ENCODE results near the gene FLNC. TPM values are rescaled to one million over a fixed set of nuclear protein-coding genes. Genes with fewer than 3 reads are reported as not detected.

FLNC gene
- total and polyA plus RNA-seq, 2 donors (not counting 3 experiments of a cell fraction or from before 2014, with no cell fraction given): 19.5 to 81.9 TPM

DNA sequence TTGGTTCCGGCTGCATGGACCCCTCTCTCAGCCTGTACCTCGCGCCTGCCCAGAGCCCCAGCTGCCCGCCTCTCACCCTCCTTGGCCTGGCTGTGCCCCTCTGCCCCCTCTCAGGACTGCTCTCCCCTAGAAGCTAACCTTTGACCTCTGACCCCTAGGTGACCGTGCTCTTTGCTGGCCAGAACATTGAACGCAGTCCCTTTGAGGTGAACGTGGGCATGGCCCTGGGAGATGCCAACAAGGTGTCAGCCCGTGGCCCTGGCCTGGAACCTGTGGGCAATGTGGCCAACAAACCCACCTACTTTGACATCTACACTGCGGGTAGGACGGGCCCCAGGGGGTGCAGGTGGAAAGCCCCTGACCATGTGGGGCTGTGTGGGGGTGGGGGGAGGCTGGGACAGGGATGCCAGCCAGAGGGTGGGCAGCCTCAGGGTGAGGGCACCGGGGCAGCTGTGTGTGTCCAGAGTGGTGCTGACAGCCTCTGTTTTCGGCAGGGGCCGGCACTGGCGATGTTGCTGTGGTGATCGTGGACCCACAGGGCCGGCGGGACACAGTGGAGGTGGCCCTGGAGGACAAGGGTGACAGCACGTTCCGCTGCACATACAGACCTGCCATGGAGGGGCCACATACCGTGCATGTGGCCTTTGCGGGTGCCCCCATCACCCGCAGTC lies 8.0 kb downstream of the FLNC start:
- Histone ChIP-seq H3K4me2 (ENCODE audit: insufficient read depth, low read length) (no peak overlapping the region), H3K36me3 (ENCODE audit: control insufficient read depth in 2 of 2, extremely low read depth in 1 of 2, insufficient read depth in 2 of 2, low read length in 2 of 2) (peaks cover 11 to 63% of the 10 kb centered on the region in 2 experiments), H2AFZ (ENCODE audit: low read depth, low read length) (no peak overlapping the region), H3K9ac (replicated peaks; ENCODE audit: extremely low read depth, insufficient read depth, low read length) (no peak overlapping the region), H3K27ac (ENCODE audit: insufficient read depth, low read depth, low read length) (no peak overlapping the region), H3K9me1 (replicated peaks; ENCODE audit: control insufficient read depth, extremely low read depth, insufficient read depth, low read length) (no peaks in the 10 kb centered on the region), H3K79me2 (ENCODE audit: control insufficient read depth, insufficient read depth, low read length) (peaks cover 2% of the 10 kb centered on the region), H3K4me1 (ENCODE audit: control insufficient read depth, extremely low read depth, insufficient read depth, low read length) (peaks cover 6% of the 10 kb centered on the region), H3K27me3 (ENCODE audit: control insufficient read depth in 2 of 2, insufficient read depth in 2 of 2, low read length in 2 of 2) (no peaks in the 10 kb centered on the region), H4K20me1 (replicated peaks; ENCODE audit: control insufficient read depth, extremely low read depth, insufficient read depth, low read length) (no peaks in the 10 kb centered on the region), H3K9me3 (replicated peaks; ENCODE audit: control insufficient read depth, insufficient read depth, low read length) (no peaks in the 10 kb centered on the region), H3K4me3 (replicated peaks in 1 of 3; ENCODE audit: insufficient read depth in 1 of 3, low read depth in 1 of 3, low read length in 3 of 3) (no peak overlapping the region)
- no TSS peak for BruUV-seq (replicated peaks)
- POLR2A ChIA-PET: no interaction called here
- dilution Hi-C loops (cut with MboI; ENCODE audit: extremely low pct_ligation_motif_present, low sequenced_read_pairs) (no loop called here), intact Hi-C loops (cut with micrococcal nuclease) (no loop called here)
- CTCF ChIA-PET: no interaction called here
- DNase-seq (ENCODE audit: low read depth, low spot score) (no peak), FAIRE-seq (no peak)
- TF ChIP-seq, protein P1, sequence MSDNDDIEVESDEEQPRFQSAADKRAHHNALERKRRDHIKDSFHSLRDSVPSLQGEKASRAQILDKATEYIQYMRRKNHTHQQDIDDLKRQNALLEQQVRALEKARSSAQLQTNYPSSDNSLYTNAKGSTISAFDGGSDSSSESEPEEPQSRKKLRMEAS (IDR thresholded peaks at IDR 0.05; ENCODE audit: insufficient read depth, insufficient read length): no peak
- TF ChIP-seq EZH2 (IDR thresholded peaks at IDR 0.05; ENCODE audit: borderline replicate concordance, low read depth, low read length, severe bottlenecking) (no peak), FOS (IDR thresholded peaks at IDR 0.05; ENCODE audit: borderline replicate concordance, insufficient read depth, low read length) (no peak), POLR2A (IDR thresholded peaks at IDR 0.05; ENCODE audit: low read depth, low read length) (no peak), JUN (IDR thresholded peaks at IDR 0.05; ENCODE audit: borderline replicate concordance, insufficient read depth, insufficient read length, low read depth) (no peak), POLR2AphosphoS5 (IDR thresholded peaks at IDR 0.05; ENCODE audit: insufficient read depth, low read depth, low read length) (no peak), MYC (IDR thresholded peaks at IDR 0.05; ENCODE audit: low read depth, low read length) (no peak), GATA2 (IDR thresholded peaks at IDR 0.05; ENCODE audit: insufficient read depth, insufficient read length, low read depth, low read length) (no peak)
- TF ChIP-seq, protein P2, sequence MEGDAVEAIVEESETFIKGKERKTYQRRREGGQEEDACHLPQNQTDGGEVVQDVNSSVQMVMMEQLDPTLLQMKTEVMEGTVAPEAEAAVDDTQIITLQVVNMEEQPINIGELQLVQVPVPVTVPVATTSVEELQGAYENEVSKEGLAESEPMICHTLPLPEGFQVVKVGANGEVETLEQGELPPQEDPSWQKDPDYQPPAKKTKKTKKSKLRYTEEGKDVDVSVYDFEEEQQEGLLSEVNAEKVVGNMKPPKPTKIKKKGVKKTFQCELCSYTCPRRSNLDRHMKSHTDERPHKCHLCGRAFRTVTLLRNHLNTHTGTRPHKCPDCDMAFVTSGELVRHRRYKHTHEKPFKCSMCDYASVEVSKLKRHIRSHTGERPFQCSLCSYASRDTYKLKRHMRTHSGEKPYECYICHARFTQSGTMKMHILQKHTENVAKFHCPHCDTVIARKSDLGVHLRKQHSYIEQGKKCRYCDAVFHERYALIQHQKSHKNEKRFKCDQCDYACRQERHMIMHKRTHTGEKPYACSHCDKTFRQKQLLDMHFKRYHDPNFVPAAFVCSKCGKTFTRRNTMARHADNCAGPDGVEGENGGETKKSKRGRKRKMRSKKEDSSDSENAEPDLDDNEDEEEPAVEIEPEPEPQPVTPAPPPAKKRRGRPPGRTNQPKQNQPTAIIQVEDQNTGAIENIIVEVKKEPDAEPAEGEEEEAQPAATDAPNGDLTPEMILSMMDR (IDR thresholded peaks at IDR 0.05; ENCODE audit: extremely low read depth in 1 of 2, insufficient read depth in 1 of 2, low read depth in 1 of 2, low read length in 2 of 2): no peak

Measured in endothelial cell of umbilical vein (primary cell).